ENCODE data around the gene RIN3.

DNA sequence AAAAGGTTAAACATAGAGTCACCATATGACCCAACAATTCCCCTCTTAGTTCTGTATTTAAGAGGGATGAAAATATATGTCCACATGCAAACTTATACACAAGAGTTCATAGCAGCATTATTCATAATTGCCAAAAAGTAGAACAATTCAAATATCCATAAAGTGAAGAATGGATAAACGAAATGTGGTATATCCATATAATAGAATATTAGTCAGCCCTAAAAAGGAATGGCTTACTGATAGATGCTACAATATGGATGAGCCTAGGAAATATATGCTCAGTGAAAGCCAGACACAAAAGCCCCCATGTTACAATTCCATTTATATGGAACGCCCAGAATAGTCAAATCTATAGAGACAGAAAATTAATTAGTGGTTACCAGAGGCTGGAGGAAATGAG lies 44.1 kb upstream of the RIN3 start:
- no peak for TF ChIP-seq ZNF207 (IDR thresholded peaks at IDR 0.05; ENCODE audit: borderline replicate concordance)
- TF ChIP-seq, protein P1, sequence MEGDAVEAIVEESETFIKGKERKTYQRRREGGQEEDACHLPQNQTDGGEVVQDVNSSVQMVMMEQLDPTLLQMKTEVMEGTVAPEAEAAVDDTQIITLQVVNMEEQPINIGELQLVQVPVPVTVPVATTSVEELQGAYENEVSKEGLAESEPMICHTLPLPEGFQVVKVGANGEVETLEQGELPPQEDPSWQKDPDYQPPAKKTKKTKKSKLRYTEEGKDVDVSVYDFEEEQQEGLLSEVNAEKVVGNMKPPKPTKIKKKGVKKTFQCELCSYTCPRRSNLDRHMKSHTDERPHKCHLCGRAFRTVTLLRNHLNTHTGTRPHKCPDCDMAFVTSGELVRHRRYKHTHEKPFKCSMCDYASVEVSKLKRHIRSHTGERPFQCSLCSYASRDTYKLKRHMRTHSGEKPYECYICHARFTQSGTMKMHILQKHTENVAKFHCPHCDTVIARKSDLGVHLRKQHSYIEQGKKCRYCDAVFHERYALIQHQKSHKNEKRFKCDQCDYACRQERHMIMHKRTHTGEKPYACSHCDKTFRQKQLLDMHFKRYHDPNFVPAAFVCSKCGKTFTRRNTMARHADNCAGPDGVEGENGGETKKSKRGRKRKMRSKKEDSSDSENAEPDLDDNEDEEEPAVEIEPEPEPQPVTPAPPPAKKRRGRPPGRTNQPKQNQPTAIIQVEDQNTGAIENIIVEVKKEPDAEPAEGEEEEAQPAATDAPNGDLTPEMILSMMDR (IDR thresholded peaks at IDR 0.05 in 2 of 3, conservative IDR thresholded peaks at IDR 0.05 in 1 of 3; ENCODE audit: control insufficient read depth in 2 of 3, extremely low read depth in 1 of 3, insufficient read depth in 1 of 3, low read depth in 3 of 3, low read length in 3 of 3): no peak
- TF ChIP-seq SPI1 (IDR thresholded peaks at IDR 0.05; ENCODE audit: borderline replicate concordance, insufficient read depth, low read depth, low read length): no peak
